HPDE6-E6E7 (cell line): Measurements from ENCODE around the gene FAM3B.
"Not testable (repeated sequence)": the region's sequence is repeated elsewhere in the genome, so short reads cannot be mapped to it uniquely, and the experiment has no call there.

Source experiments
- DNase-seq: peaks from one replicate; pipeline ENCODE4 v3.0.0; 2011; ENCODE audit warnings: missing footprints; ENCODE audit errors: extremely low spot score

FAM3B gene

GRCh38 chr21:41316200-41317062 lies at the start of gene FAM3B:
TSS of gene FAM3B (plus strand) at chr21:41316801. CDS start at chr21:41316880, 79 bp downstream.
- DNase-seq, result no peak

GRCh38 chr21:41267346-41267745 lies 49.3 kb upstream of the FAM3B start:
- no peak for DNase-seq

DNA sequence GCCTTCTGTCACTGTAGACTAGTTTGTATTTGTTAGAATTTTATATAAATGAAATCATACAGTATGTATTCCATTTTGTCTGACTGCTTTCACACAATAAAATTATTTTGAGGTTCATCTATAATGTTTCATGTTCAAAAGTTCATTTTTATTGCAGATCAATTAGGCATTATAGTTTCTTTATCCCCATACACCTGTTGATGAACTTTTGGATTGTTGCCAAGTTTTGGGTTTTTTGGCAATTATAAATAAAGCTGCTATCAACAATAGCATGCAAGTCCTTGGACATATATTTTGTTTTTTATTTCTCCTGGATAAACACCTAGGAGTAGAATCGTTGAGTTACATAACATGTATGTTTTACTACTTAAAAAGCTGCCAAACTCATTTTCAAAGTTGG lies 47.1 kb upstream of the FAM3B start:
- DNase-seq, result no peak

DNA sequence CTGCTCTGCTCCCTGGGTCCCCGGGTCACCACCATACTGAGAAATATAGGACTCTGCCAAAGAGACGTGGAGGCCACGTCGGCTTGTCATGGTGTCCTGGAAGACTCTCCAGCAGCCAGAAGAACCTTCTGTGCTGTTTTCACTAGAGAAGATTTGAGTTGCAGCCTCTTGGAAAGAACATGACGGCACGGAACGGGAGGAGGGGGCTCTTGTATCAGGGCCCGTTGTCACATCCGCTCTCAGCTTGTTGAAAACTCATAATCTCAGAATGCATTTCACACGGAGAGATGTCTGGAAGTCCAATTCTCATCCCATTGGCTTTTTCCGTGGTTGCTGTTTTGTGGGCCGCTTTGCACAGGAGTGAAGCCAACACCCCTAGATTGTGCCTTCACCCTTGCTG lies 39.4 kb upstream of the FAM3B start:
- DNase-seq, result no peak

GRCh38 chr21:41277846-41278245 lies 38.8 kb upstream of the FAM3B start:
- DNase-seq, result no peak

- DNase-seq, result no peak
Observed at GRCh38 chr21:41280115-41280919, 36.3 kb upstream of the FAM3B start.

- DNase-seq, result no peak
Observed at GRCh38 chr21:41282412-41282811, 34.2 kb upstream of the FAM3B start.

- peak; percentile 73 for DNase-seq
Observed at GRCh38 chr21:41283211-41283818, 33.3 kb upstream of the FAM3B start.

DNA sequence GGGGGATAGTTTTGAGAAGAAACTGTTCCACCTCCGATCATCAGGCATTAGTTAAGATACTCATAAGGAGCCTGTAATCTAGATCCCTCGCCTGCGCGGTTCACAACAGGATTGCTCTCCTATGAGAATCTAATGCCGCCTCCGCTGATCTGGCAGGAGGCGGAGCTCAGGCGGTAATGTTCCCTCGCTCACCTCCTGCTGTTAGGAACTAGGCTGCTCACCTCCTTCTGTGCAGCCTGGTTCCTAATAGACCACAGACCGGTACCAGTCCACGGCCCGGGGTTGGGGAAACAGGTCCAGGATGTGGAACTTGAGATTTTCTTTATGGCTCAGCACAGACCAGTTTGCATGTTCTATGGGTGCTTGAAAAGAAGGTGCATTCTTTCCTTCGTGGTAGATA lies 27.2 kb upstream of the FAM3B start:
- no peak for DNase-seq

DNA sequence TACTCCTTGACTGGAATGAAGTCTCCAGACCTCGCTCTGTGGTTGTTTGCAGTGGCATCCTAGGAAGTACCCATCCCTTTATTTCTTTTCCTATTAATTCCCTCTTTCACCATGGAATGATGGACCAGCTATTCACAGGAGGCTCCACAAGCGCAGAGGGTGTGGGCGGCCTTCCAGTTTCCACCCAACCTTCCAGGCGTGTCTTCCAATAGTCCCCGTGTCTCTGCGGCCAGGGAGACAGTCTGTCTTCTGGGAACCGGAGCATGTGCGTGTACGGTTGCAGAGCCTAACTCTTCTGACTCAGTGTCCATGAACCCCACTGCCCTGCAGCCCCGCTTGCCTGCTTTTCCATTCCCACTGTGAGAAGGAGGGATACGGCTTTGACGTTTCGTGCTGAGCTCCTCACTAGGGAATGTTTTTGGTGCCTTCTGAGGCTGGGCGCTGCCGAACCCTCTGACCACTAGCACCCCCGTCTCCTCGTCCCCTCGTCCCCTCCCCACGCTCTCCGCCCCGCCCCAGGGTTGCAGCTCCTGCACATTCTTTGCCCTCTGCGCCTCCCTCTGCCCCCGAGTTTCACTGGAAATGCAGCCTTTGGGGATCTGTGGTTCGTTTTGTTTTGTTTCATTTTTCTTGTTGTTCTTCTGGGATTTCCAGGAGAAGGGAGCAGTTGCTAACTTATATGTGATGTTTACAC lies 26.3 kb upstream of the FAM3B start:
- no peak for DNase-seq

DNA sequence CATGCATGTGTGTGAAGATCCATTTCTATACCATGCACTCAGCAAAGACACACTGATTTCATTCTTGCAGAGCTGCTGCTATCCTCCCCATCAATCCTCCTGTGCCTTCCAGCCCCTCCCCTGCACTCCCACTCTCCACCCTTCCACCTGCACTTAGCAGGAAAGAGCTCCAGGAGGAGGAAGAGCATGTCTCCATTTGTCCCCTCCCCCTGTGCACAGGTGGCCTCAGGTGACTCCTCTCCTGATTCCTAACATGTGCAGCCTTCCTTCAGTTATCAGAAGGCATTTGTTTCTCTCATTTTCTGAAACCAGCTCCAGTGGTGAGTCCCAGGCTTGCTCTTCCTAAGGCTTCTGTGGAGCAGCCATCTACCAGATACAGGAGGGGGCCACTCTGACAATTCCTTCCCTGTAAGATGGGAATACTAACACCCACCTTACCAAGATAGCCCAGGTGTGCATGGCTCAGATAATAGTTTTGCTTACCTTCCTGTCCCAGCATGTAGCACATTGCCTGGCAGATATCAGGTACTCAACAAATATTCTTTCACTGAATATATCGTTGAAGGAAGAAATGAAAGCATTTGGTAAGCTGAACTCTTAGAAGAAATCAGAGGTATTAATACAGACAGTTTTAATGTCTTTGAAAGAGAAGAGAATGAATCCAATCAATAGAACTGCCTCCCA lies 21.9 kb upstream of the FAM3B start:
- DNase-seq, result no peak

- DNase-seq, result no peak
Observed at GRCh38 chr21:41295721-41296254, 20.8 kb upstream of the FAM3B start.

DNA sequence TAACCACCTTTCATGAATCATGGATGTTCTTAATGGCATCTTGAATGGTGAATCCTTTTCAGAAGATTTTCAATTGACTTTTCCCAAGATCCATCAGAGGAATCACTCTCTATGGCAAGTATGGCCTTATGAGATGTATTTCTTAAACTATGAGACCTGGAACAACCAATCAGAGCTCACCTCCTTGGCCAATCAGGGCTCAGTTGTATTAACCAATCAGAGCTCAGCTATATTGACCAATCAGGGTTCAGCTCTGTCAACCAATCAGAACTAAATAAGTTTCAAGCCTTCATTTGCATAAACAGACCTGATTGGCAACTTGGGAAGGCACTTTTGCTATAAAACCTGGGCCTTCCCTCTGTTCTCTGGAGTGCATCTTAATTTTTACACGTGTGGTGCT lies 13.6 kb upstream of the FAM3B start:
- DNase-seq, result no peak

- DNase-seq, result no peak
Observed at GRCh38 chr21:41304068-41304720, 12.4 kb upstream of the FAM3B start.

DNA sequence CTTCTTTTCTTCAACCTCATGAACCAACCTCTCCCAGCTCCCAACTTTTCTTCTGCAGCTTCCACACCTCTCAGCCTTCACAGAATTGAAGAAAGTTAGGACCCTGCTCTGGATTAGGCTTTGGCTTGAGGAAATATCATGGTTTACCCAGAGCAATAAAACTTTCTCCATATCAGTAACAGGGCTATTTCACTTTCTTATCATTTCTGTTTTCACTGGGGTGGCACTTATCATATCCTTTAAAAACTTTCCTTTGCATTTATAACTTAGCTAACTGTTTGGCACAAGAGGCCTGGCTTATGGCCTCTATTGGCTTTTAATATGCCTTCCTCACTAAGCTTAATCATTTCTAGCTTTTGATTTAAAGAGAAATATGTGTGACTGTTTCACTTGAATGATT lies 9.4 kb upstream of the FAM3B start:
- no peak for DNase-seq

DNA sequence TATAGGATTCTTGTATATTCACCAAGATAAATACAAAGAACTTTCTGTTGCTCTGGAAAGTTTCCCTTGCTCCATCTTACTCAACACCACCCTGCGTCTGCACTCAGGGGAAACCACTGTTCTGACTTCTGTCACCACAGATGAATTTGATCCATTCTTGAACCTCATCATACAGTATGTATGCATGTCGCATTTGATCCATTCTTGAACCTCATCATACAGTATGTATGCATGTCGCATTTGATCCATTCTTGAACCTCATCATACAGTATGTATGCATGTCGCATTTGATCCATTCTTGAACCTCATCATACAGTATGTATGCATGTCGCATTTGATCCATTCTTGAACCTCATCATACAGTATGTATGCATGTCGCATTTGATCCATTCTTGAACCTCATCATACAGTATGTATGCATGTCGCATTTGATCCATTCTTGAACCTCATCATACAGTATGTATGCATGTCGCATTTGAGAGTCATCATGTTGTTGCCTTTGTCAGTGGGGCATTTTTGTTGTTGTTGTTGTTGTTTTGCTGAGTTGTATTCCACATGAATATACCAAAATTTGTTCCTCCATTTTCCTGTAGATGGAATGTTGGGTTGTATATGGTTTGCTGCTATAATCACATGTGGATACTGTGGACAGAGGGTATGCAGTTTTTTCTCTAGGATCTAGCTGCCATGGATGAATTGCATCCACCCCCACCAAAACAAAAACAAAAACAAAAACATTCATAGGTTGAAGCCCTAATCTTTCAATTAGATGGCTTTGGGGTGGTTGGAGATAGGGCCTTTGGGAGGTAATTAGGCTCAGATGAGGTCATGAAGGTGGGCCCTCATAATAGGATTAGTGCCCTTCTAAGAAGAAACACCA lies 3.1 kb upstream of the FAM3B start:
- not testable (repeated sequence) for DNase-seq

DNA sequence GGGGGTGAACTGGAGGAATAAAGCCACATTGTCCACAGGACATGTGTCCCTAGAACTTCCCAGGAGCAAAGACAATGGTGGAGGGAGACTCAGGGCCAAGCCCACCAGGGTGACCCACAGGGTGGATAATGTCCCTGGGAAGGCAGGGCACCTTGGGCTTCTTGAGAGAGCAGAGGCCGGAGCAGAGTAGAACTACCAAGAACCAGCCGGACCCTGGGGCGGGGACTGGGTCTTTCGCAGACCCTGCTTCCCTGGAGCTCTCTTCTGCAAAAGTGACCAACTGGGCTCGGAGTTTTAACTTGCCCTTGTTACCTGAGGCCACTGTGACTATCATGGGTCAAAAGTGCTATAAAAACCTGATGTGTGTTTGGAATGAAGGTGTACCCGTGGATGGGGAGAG lies 875 bp upstream of the FAM3B start:
- DNase-seq, result no peak

- no peak for DNase-seq
Observed at GRCh38 chr21:41317063-41317392, 427 bp downstream of the FAM3B start.

- DNase-seq, result no peak
Observed at GRCh38 chr21:41317458-41317857, 857 bp downstream of the FAM3B start.

- no peak for DNase-seq
Observed at GRCh38 chr21:41318218-41318617, 1.6 kb downstream of the FAM3B start.
